Measurements from ENCODE around the gene RBMS3. TPM values are rescaled to one million over a fixed set of nuclear protein-coding genes. Genes with fewer than 3 reads are reported as not detected.

The RBMS3 gene
- total RNA-seq, 1 experiment from 2014 or later: 7.4 TPM

DNA sequence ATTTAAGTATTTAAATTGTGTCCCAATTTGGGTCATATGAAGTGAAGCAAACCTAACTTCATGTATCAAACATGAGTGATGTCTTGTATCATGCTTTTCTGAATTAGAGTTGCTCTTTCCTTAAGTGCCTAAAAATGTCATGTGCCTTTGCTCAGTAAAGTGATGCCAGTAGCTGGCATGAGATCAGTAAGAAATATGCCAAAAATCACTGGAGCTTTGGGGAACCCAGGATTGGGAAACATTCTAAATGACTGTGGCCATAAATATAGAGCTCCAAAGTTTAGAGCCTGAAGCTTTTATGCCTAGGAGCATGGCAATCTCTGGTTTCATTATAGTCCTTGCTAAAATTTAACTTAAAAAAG lies 33.8 kb downstream of the RBMS3 start:
- no TSS peak for BruUV-seq (replicated peaks)
- Histone ChIP-seq H3K27me3 (replicated peaks; ENCODE audit: control insufficient read depth, insufficient read depth, low read length) (no peaks in the 10 kb centered on the region), H3K9me3 (no peaks in the 10 kb centered on the region), H3K4me1 (no peaks in the 10 kb centered on the region), H3K36me3 (ENCODE audit: control insufficient read depth, insufficient read depth, low read length) (no peaks in the 10 kb centered on the region), H3K4me3 (ENCODE audit: low read depth, low read length) (no peak overlapping the region)
- H3K4me1 Mint-ChIP-seq (ENCODE audit: low read depth, unreplicated experiment): peaks cover 6% of the 10 kb centered on the region
- DNase-seq: no peak
- no peaks in the 10 kb centered on the region for H3K9me3 Mint-ChIP-seq (ENCODE audit: unreplicated experiment)
- H3K27ac Mint-ChIP-seq (ENCODE audit: unreplicated experiment): no peak overlapping the region
- intact Hi-C loops (cut with micrococcal nuclease; ENCODE audit: unreplicated experiment): no loop called here
- TF ChIP-seq CTCF (IDR thresholded peaks at IDR 0.05; ENCODE audit: insufficient read depth in 1 of 2, low read depth in 1 of 2, low read length in 1 of 2, severe bottlenecking in 1 of 2, unreplicated experiment in 1 of 2): no peak
- H3K36me3 Mint-ChIP-seq (ENCODE audit: insufficient read depth, unreplicated experiment): no peaks in the 10 kb centered on the region
- no peaks in the 10 kb centered on the region for H3K27me3 Mint-ChIP-seq (ENCODE audit: insufficient read depth, unreplicated experiment)
- no peak overlapping the region for H3K4me3 Mint-ChIP-seq (ENCODE audit: unreplicated experiment)
- CTCF ChIA-PET: no interaction called here
- POLR2A ChIA-PET: no interaction called here

DNA sequence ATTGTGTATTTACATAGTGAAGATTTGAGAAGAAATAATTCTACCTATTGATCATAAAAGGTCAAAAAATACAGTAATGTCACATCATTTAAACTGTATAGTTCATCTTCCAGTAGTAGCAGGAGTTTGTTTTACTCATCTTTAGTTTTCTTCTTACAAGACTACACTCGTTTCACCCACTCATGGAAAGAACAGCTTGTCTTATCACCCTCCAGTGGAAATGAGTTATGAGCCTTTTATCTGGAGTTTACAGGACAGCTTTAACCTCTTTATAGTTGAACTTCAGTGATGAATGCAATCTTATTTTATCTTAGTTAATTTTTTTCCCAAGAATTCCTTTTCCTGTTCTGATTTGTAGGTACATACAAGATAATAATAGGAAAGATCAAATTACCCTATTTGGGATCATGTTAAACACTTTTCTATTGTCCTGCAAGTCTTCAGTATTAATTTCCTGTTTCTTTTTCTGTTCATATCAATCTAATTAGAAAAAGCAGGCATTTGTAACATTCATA lies 36.8 kb downstream of the RBMS3 start:
- peaks cover 2% of the 10 kb centered on the region for H3K4me1 Mint-ChIP-seq (ENCODE audit: low read depth, unreplicated experiment)
- no peaks in the 10 kb centered on the region for H3K36me3 Mint-ChIP-seq (ENCODE audit: insufficient read depth, unreplicated experiment)
- H3K36me3 ChIP-seq (ENCODE audit: control insufficient read depth, insufficient read depth, low read length): no peaks in the 10 kb centered on the region
- no peaks in the 10 kb centered on the region for H3K27me3 ChIP-seq (replicated peaks; ENCODE audit: control insufficient read depth, insufficient read depth, low read length)
- intact Hi-C loops (cut with micrococcal nuclease; ENCODE audit: unreplicated experiment): no loop called here
- no TSS peak for BruUV-seq (replicated peaks)
- no peaks in the 10 kb centered on the region for H3K27me3 Mint-ChIP-seq (ENCODE audit: insufficient read depth, unreplicated experiment)
- CTCF ChIA-PET: no interaction called here
- no peaks in the 10 kb centered on the region for H3K9me3 Mint-ChIP-seq (ENCODE audit: unreplicated experiment)
- no peaks in the 10 kb centered on the region for H3K4me1 ChIP-seq
- H3K4me3 ChIP-seq (ENCODE audit: low read depth, low read length): no peak overlapping the region
- no peak overlapping the region for H3K27ac Mint-ChIP-seq (ENCODE audit: unreplicated experiment)
- H3K4me3 Mint-ChIP-seq (ENCODE audit: unreplicated experiment): no peak overlapping the region
- TF ChIP-seq CTCF (IDR thresholded peaks at IDR 0.05; ENCODE audit: insufficient read depth in 1 of 2, low read depth in 1 of 2, low read length in 1 of 2, severe bottlenecking in 1 of 2, unreplicated experiment in 1 of 2): no peak
- POLR2A ChIA-PET: no interaction called here
- DNase-seq: no peak
- no peaks in the 10 kb centered on the region for H3K9me3 ChIP-seq

DNA sequence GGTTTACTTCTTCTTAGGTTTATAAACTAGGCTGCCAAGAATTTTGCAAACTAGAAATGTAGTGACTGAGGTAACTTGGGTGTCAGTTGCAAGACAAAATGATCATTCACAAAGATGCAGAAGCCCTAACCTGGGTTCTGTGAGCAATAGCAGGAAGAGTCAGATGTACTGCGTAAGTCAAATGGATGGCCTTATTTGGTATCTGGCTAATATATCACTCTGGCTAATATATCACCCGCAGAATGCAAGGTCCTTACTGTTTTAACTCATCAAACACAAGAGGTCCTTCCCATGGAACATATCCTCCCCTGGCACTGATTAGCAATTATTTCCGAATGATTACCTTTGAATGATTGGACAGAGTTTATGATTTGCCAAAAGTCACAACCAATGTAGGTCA lies 37.4 kb downstream of the RBMS3 start:
- no peaks in the 10 kb centered on the region for H3K36me3 ChIP-seq (ENCODE audit: control insufficient read depth, insufficient read depth, low read length)
- H3K27me3 Mint-ChIP-seq (ENCODE audit: insufficient read depth, unreplicated experiment): no peaks in the 10 kb centered on the region
- no peaks in the 10 kb centered on the region for H3K4me1 Mint-ChIP-seq (ENCODE audit: low read depth, unreplicated experiment)
- H3K27ac Mint-ChIP-seq (ENCODE audit: unreplicated experiment): no peak overlapping the region
- H3K36me3 Mint-ChIP-seq (ENCODE audit: insufficient read depth, unreplicated experiment): no peaks in the 10 kb centered on the region
- intact Hi-C loops (cut with micrococcal nuclease; ENCODE audit: unreplicated experiment): no loop called here
- no peaks in the 10 kb centered on the region for H3K27me3 ChIP-seq (replicated peaks; ENCODE audit: control insufficient read depth, insufficient read depth, low read length)
- H3K9me3 ChIP-seq: no peaks in the 10 kb centered on the region
- no peak for DNase-seq
- H3K4me3 Mint-ChIP-seq (ENCODE audit: unreplicated experiment): no peak overlapping the region
- CTCF ChIA-PET: no interaction called here
- H3K4me3 ChIP-seq (ENCODE audit: low read depth, low read length): no peak overlapping the region
- POLR2A ChIA-PET: no interaction called here
- no peak for TF ChIP-seq CTCF (IDR thresholded peaks at IDR 0.05; ENCODE audit: insufficient read depth in 1 of 2, low read depth in 1 of 2, low read length in 1 of 2, severe bottlenecking in 1 of 2, unreplicated experiment in 1 of 2)
- no peaks in the 10 kb centered on the region for H3K9me3 Mint-ChIP-seq (ENCODE audit: unreplicated experiment)
- H3K4me1 ChIP-seq: no peaks in the 10 kb centered on the region
- no TSS peak for BruUV-seq (replicated peaks)

All from Caco-2 (cell line).